H9 (cell line): ENCODE measurements around the gene SIAH2. TPM values are rescaled to one million over a fixed set of nuclear protein-coding genes. Genes with fewer than 3 reads are reported as not detected.

Source experiments
- DNase-seq: peaks from one replicate; pipeline ENCODE4 v3.0.0-alpha.2; 2017
- H2AFZ ChIP-seq: one replicate; pipeline ENCODE4 v1.6.1; 2013; ENCODE audit warnings: mild to moderate bottlenecking, low read length, control low read depth, moderate library complexity
- H2AK5ac ChIP-seq: 2 replicates; pipeline ENCODE4 v1.6.1; 2013; ENCODE audit warnings: low read length, control low read depth, mixed read lengths; ENCODE audit not compliant: insufficient read length
- H2BK120ac ChIP-seq: one replicate; pipeline ENCODE4 v1.6.1; 2013; ENCODE audit warnings: low read depth, mild to moderate bottlenecking, low read length, control low read depth, inconsistent platforms; ENCODE audit not compliant: poor library complexity, severe bottlenecking
- H2BK12ac ChIP-seq: 2 replicates; pipeline ENCODE4 v1.6.1; 2013; ENCODE audit warnings: low read length, control low read depth, mixed read lengths, low read depth; ENCODE audit not compliant: insufficient read length
- H2BK15ac ChIP-seq: 2 replicates; pipeline ENCODE4 v1.6.1; 2013; ENCODE audit warnings: low read depth, low read length, control low read depth
- H2BK20ac ChIP-seq: one replicate; pipeline ENCODE4 v1.6.1; 2013; ENCODE audit warnings: low read depth, mild to moderate bottlenecking, low read length, control low read depth, inconsistent platforms; ENCODE audit not compliant: poor library complexity, severe bottlenecking
- H2BK5ac ChIP-seq: 2 replicates; pipeline ENCODE4 v1.6.1; 2013; ENCODE audit warnings: low read length, control low read depth, mixed read lengths; ENCODE audit not compliant: insufficient read length
- H3K14ac ChIP-seq: 2 replicates; pipeline ENCODE4 v1.6.1; 2013; ENCODE audit warnings: low read length, control low read depth; ENCODE audit not compliant: insufficient read depth
- H3K18ac ChIP-seq: 2 replicates; pipeline ENCODE4 v1.6.1; 2013; ENCODE audit warnings: low read depth, mild to moderate bottlenecking, mixed read lengths, low read length, control low read depth; ENCODE audit not compliant: insufficient read length
- H3K23ac ChIP-seq: 2 replicates; pipeline ENCODE4 v1.6.1; 2013; ENCODE audit warnings: low read length, control low read depth, mixed read lengths, low read depth; ENCODE audit not compliant: insufficient read length
- H3K23me2 ChIP-seq: 2 replicates; pipeline ENCODE4 v1.6.1; 2013; ENCODE audit warnings: low read depth, mild to moderate bottlenecking, mixed read lengths, low read length, control low read depth; ENCODE audit not compliant: insufficient read length, poor library complexity, severe bottlenecking
- H3K27ac ChIP-seq: 2 replicates; pipeline ENCODE4 v1.5.1; 2013; ENCODE audit warnings: low read length, control low read depth, mixed read lengths, low read depth; ENCODE audit not compliant: insufficient read length
- H3K27me3 ChIP-seq: 2 replicates; pipeline ENCODE4 v1.6.1; 2013; ENCODE audit warnings: low read length, control low read depth, inconsistent platforms; ENCODE audit not compliant: insufficient read depth
- H3K4ac ChIP-seq: 2 replicates; pipeline ENCODE4 v1.6.1; 2013; ENCODE audit warnings: low read depth, mild to moderate bottlenecking, control low read depth, inconsistent platforms, low read length, moderate library complexity
- H3K4me1 ChIP-seq: 2 replicates; pipeline ENCODE4 v1.6.1; 2013; ENCODE audit warnings: low read length, control low read depth, inconsistent platforms; ENCODE audit not compliant: insufficient read depth
- H3K4me2 ChIP-seq: 2 replicates; pipeline ENCODE4 v1.6.1; 2013; ENCODE audit warnings: low read length, control low read depth, mixed read lengths; ENCODE audit not compliant: insufficient read length, insufficient read depth
- H3K56ac ChIP-seq: 2 replicates; pipeline ENCODE4 v1.6.1; 2013; ENCODE audit warnings: low read depth, mild to moderate bottlenecking, mixed read lengths, low read length, control low read depth; ENCODE audit not compliant: insufficient read length
- H3K79me1 ChIP-seq: 2 replicates; pipeline ENCODE4 v1.6.1; 2013; ENCODE audit warnings: low read depth, mild to moderate bottlenecking, moderate library complexity, low read length, control low read depth, inconsistent platforms; ENCODE audit not compliant: insufficient read depth, poor library complexity, severe bottlenecking
- H3K79me2 ChIP-seq: 2 replicates; pipeline ENCODE4 v1.6.1; 2013; ENCODE audit warnings: low read length, control low read depth, inconsistent platforms; ENCODE audit not compliant: insufficient read depth
- H3K9ac ChIP-seq: 2 replicates; pipeline ENCODE4 v1.6.1; 2013; ENCODE audit warnings: low read length, control low read depth, mixed read lengths; ENCODE audit not compliant: insufficient read length; ENCODE audit errors: extremely low read depth
- H3K9me3 ChIP-seq: one replicate; pipeline ENCODE4 v1.6.1; 2013; ENCODE audit warnings: low read depth, low read length, inconsistent platforms; ENCODE audit not compliant: control insufficient read depth
- H3T11ph ChIP-seq: one replicate; pipeline ENCODE4 v1.6.1; 2013; ENCODE audit warnings: mild to moderate bottlenecking, low read length, control low read depth, inconsistent platforms
- H4K20me1 ChIP-seq: one replicate; pipeline ENCODE4 v1.6.1; 2013; ENCODE audit not compliant: control insufficient read depth, insufficient read length, insufficient read depth
- H4K5ac ChIP-seq: 2 replicates; pipeline ENCODE4 v1.6.1; 2013; ENCODE audit warnings: low read depth, mild to moderate bottlenecking, mixed read lengths, low read length, control low read depth; ENCODE audit not compliant: insufficient read length
- H4K8ac ChIP-seq: replicated peaks from 2 replicates; pipeline ENCODE4 v1.6.1; 2013; ENCODE audit warnings: low read length, control low read depth, mixed read lengths, low read depth; ENCODE audit not compliant: insufficient read length
- H4K91ac ChIP-seq: 2 replicates; pipeline ENCODE4 v1.6.1; 2013; ENCODE audit warnings: low read depth, mild to moderate bottlenecking, moderate library complexity, mixed read lengths, low read length, control low read depth; ENCODE audit not compliant: insufficient read length
- H3K27ac Mint-ChIP-seq, 3 experiments: 2 replicates in 2 of 3; 3 replicates in 1 of 3; pipeline ENCODE4 v1.8.0; 2020 to 2021; ENCODE audit warnings: mixed read lengths in 3 of 3, mild to moderate bottlenecking in 1 of 3, moderate library complexity in 1 of 3
- H3K27me3 Mint-ChIP-seq: 2 replicates; pipeline ENCODE4 v1.8.0; 2021; ENCODE audit warnings: low read depth, mild to moderate bottlenecking, moderate library complexity, mixed read lengths
- H3K36me3 Mint-ChIP-seq, 3 experiments: 2 replicates in 2 of 3; 3 replicates in 1 of 3; pipeline ENCODE4 v1.8.0; 2020 to 2021; ENCODE audit warnings: low read depth in 3 of 3, mixed read lengths in 3 of 3; ENCODE audit not compliant: insufficient read depth in 1 of 3
- H3K4me1 Mint-ChIP-seq, 2 experiments: 2 replicates each; pipeline ENCODE4 v1.8.0; 2020; ENCODE audit warnings: mixed read lengths in 2 of 2
- H3K4me3 Mint-ChIP-seq, 2 experiments: 2 replicates in 1 of 2; 3 replicates in 1 of 2; pipeline ENCODE4 v1.8.0; 2020 to 2021; ENCODE audit warnings: mild to moderate bottlenecking in 2 of 2, mixed read lengths in 2 of 2, moderate library complexity in 1 of 2
- H3K9me3 Mint-ChIP-seq, 2 experiments: 2 replicates in 1 of 2; 3 replicates in 1 of 2; pipeline ENCODE4 v1.8.0; 2020; ENCODE audit warnings: mild to moderate bottlenecking in 2 of 2, mixed read lengths in 2 of 2, moderate library complexity in 1 of 2
- WGBS: extraction: QIAGEN DNeasy Blood & Tissue Kit; methylation state at CpG from one replicate; pipeline ENCODE4 v1.1.7; 2013; ENCODE audit warnings: missing lambda C conversion rate, low lambda C conversion rate, mixed read lengths; ENCODE audit not compliant: insufficient read length; ENCODE audit errors: extremely low coverage; 5-methylcytosine and 5-hydroxymethylcytosine counted together
- total RNA-seq: library from RNA; stranded (reverse); gene quantifications from 2 replicates; pipeline ENCODE4 v1.2.1, GENCODE V29; 2021
- TF ChIP-seq, protein P1 (sequence below): fragments of 200-600 bp; sonication (generic); conservative IDR thresholded peaks from 3 replicates; pipeline ENCODE4 v1.8.0; 2021; ENCODE audit warnings: antibody characterized with exemption, mild to moderate bottlenecking

Gene SIAH2
- total RNA-seq, 1 experiment from 2014 or later, result 17.4 TPM

DNA sequence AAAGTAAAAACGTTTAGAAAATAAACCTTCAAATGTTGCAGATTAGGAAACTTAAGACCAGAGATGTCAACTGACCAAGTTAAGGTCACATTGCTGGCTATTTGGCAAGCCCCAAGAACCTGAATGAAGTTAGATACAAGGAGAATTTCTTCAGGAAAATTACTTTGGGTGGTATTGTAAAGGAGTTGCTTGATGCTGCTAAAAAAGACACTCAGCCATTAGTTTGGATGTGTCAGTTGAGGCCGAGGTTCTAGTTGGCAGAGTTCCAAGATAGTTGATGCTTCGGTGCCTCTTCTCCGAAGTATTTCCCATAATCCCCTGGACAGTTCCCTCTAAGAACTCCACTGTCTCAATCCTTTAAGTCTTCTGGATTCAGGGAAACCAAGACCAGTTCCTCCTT, 24.3 kb downstream of the SIAH2 start:
- Histone ChIP-seq H2BK5ac (no peak overlapping the region), H3K9ac (no peak overlapping the region), H2BK120ac (no peak overlapping the region), H3K79me2 (no peaks in the 10 kb centered on the region), H3K23ac (no peak overlapping the region), H2AK5ac (no peak overlapping the region), H2BK20ac (no peak overlapping the region), H4K20me1 (no peaks in the 10 kb centered on the region), H3K56ac (no peak overlapping the region), H3K27ac (no peak overlapping the region), H4K5ac (no peak overlapping the region), H3K4me2 (no peak overlapping the region), H3K79me1 (no peaks in the 10 kb centered on the region), H3T11ph (no peak overlapping the region), H3K14ac (no peak overlapping the region), H3K9me3 (no peaks in the 10 kb centered on the region), H3K23me2 (no peaks in the 10 kb centered on the region), H3K18ac (no peak overlapping the region), H4K8ac (no peak overlapping the region), H2BK12ac (no peak overlapping the region), H3K27me3 (no peaks in the 10 kb centered on the region), H3K4ac (no peak overlapping the region), H4K91ac (no peak overlapping the region), H2BK15ac (no peak overlapping the region), H2AFZ (no peak overlapping the region), H3K4me1 (0 out of 2 replicates have a peak, but pooled peaks cover 4% of the 10 kb centered on the region)
- no peak for DNase-seq
- Mint-ChIP-seq H3K9me3 (no peaks in the 10 kb centered on the region), H3K27ac (no peak overlapping the region; a peak in 1 of 7 replicates), H3K4me1 (peaks cover 36 to 52% of the 10 kb centered on the region in 2 experiments), H3K36me3 (peaks cover 0 to 4% (median 4%) of the 10 kb centered on the region in 3 experiments; a peak in 2 of 7 replicates), H3K27me3 (no peaks in the 10 kb centered on the region), H3K4me3 (no peak overlapping the region)
- TF ChIP-seq, protein P1, sequence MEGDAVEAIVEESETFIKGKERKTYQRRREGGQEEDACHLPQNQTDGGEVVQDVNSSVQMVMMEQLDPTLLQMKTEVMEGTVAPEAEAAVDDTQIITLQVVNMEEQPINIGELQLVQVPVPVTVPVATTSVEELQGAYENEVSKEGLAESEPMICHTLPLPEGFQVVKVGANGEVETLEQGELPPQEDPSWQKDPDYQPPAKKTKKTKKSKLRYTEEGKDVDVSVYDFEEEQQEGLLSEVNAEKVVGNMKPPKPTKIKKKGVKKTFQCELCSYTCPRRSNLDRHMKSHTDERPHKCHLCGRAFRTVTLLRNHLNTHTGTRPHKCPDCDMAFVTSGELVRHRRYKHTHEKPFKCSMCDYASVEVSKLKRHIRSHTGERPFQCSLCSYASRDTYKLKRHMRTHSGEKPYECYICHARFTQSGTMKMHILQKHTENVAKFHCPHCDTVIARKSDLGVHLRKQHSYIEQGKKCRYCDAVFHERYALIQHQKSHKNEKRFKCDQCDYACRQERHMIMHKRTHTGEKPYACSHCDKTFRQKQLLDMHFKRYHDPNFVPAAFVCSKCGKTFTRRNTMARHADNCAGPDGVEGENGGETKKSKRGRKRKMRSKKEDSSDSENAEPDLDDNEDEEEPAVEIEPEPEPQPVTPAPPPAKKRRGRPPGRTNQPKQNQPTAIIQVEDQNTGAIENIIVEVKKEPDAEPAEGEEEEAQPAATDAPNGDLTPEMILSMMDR, result no peak
- no CpG with 5 or more reads among the region's 4 CpGs for WGBS
